AG10803 (cell line): Measurements from ENCODE around the gene NSL1.
A peak's percentile ranks its signal among the peaks of the same experiment; 100 is the strongest.
"Not testable (repeated sequence)": the region's sequence is repeated elsewhere in the genome, so short reads cannot be mapped to it uniquely, and the experiment has no call there.

Source experiments
- DNase-seq: peaks from one replicate; pipeline ENCODE4 v3.0.0; 2010; ENCODE audit warnings: low read depth
- H3K4me3 ChIP-seq: 2 replicates; pipeline ENCODE4 v1.5.1; 2011; ENCODE audit warnings: mild to moderate bottlenecking, low read length, control low read depth
- CTCF ChIP-seq: conservative IDR thresholded peaks from 2 replicates; pipeline ENCODE4 v1.5.1; 2011; ENCODE audit warnings: mild to moderate bottlenecking, low read length, control low read depth, inconsistent platforms

Gene NSL1

GRCh38 chr1:212773011-212773410 lies 18.6 kb downstream of the NSL1 start:
- H3K4me3 ChIP-seq, result no peak overlapping the region
- no peak for DNase-seq
- TF ChIP-seq CTCF, result no peak

GRCh38 chr1:212771341-212771740 lies 20.2 kb downstream of the NSL1 start:
- no peak for DNase-seq
- no peak for TF ChIP-seq CTCF
- no peak overlapping the region for H3K4me3 ChIP-seq

- TF ChIP-seq CTCF, result no peak
- no peak overlapping the region for H3K4me3 ChIP-seq
- DNase-seq, result no peak
These were observed 22.0 kb downstream of the NSL1 start for GRCh38 chr1:212769459-212770167.

- not testable (repeated sequence) for DNase-seq, H3K4me3 ChIP-seq
These were observed 24.8 kb downstream of the NSL1 start for GRCh38 chr1:212766825-212767224.

DNA sequence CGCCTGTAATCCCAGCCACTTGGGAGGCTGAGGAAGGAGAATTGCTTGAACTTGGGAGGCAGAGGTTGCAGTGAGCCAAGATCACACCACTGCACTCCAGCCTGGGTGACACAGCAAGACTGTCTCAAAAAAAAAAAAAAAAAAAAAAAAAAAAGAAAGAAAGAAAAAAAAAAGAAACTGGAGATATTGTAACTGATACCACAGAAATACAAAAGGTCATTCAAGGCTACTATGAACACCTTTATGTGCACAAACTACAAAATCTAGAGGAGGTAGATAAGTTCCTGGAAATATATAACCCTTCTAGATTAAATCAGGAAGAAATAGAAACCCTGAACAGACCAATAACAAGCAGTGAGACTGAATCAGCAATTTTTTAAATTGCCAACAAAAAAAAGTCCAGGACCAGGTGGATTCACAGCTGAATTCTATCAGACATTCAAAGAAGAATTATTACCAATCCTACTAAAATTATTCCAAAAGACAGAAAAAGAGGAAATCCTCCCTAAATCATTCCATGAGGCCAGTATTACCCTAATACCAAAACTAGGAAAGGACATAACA lies 26.8 kb downstream of the NSL1 start:
- DNase-seq, result not testable (repeated sequence)

GRCh38 chr1:212762839-212763238 lies 28.7 kb downstream of the NSL1 start:
- no peak for DNase-seq
- TF ChIP-seq CTCF, result no peak
- no peak overlapping the region for H3K4me3 ChIP-seq

More for the DNA sequence above, 26.8 kb downstream of the NSL1 start:
- H3K4me3 ChIP-seq, result not testable (repeated sequence)

DNA sequence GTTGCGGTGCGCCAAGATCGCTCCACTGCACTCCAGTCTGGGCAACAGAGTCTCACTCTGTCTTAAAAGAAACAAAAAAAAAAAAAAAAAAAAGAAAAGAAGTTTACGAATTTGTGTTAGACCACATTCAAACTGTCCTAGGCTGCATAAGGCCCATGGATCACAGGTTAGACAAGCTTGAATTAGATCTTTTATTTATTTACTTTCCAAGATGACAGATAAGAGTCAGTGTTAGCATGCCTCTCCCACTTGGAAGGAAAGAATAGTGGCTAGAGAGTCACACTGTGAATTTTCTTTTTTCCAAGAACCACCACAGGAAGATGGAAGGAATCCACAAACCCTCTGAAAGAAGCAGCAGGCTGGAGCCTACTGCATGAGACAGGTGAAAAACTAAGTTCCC lies 29.3 kb downstream of the NSL1 start:
- TF ChIP-seq CTCF, result no peak
- DNase-seq, result no peak

DNA sequence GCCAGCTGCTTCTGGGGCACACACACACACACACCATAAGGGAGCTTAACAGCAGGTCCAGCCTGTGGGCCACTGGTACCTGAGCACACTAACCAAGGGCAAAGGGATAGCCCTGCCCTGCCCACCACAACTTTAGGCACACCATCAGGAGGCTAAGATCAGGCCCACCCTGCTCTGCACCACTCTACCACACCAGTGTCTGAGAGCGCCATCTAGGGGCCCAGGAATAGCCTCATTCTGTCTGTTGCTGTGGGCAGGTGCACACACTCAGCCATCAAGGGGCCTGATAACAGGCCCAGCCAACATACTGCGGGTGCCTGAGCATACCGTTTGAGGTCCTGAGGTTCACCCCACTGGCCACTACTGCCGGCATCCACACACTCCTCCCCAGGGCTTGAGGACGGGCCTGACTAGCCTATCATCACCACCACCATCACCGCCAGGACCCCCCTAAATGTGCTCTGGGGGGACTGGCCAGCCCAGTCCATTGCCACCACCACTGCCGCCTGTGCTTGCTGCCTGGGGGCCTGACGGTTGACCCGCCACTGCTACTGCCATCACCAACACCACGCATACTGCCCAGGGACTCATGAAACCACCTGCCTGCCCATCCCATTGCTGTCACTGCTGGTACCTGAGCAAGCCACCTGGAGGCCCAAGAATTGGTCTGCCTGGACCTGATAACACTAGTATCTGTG lies 31.3 kb downstream of the NSL1 start:
- no peak overlapping the region for H3K4me3 ChIP-seq
- TF ChIP-seq CTCF, result peak; percentile 40
- DNase-seq, result peak; percentile 11

More for the DNA sequence above, 29.3 kb downstream of the NSL1 start:
- H3K4me3 ChIP-seq, result no peak overlapping the region
